WTC11 (cell line): ENCODE measurements around the gene TKT. TPM values are rescaled to one million over a fixed set of nuclear protein-coding genes. Genes with fewer than 3 reads are reported as not detected.

Source experiments
- ATAC-seq: fragments of 200-7000 bp; cut with Tn5 transposase; 2 replicates; pipeline ENCODE4 v1.10.0; 2021; ENCODE audit warnings: mild to moderate bottlenecking, moderate library complexity
- CTCF ChIA-PET: fragments of 300-600 bp; sonication (Branson Sonifier 250); formaldehyde crosslinking; loops from one replicate; lab custom pipeline; 2021; ENCODE audit warnings: antibody characterized with exemption; lab: Charles Lee
- POLR2A ChIA-PET: fragments of 350-600 bp; sonication (Branson Sonifier 250); formaldehyde crosslinking; loops from one replicate; lab custom pipeline; 2021; ENCODE audit warnings: antibody characterized with exemption; lab: Charles Lee
- DNase-seq: peaks from one replicate; pipeline ENCODE4 v3.0.0; 2021; ENCODE audit warnings: low spot score
- H3K27ac Mint-ChIP-seq: 2 replicates; pipeline ENCODE4 v1.8.0; 2021; ENCODE audit warnings: mixed read lengths
- H3K27me3 Mint-ChIP-seq: 2 replicates; pipeline ENCODE4 v1.8.0; 2021; ENCODE audit warnings: low read depth, mild to moderate bottlenecking, moderate library complexity, mixed read lengths
- H3K36me3 Mint-ChIP-seq: 2 replicates; pipeline ENCODE4 v1.8.0; 2021; ENCODE audit warnings: mixed read lengths
- H3K4me1 Mint-ChIP-seq: 2 replicates; pipeline ENCODE4 v1.8.0; 2022; ENCODE audit warnings: mixed read lengths
- H3K4me3 Mint-ChIP-seq: 2 replicates; pipeline ENCODE4 v1.8.0; 2021; ENCODE audit warnings: mild to moderate bottlenecking, moderate library complexity, mixed read lengths
- H3K9me3 Mint-ChIP-seq: 2 replicates; pipeline ENCODE4 v1.8.0; 2021; ENCODE audit warnings: mixed read lengths
- ATF1 ChIP-seq: sonication (generic); formaldehyde crosslinking; IDR thresholded peaks from 2 replicates; pipeline ENCODE4 v1.8.1; 2023; ENCODE audit warnings: mild to moderate bottlenecking, moderate library complexity, missing genetic modification reagents
- ATF6 ChIP-seq: sonication (generic); formaldehyde crosslinking; IDR thresholded peaks from 2 replicates; pipeline ENCODE4 v1.8.1; 2023; ENCODE audit warnings: mild to moderate bottlenecking, missing genetic modification reagents
- FOXK1 ChIP-seq: sonication (generic); formaldehyde crosslinking; IDR thresholded peaks from 2 replicates; pipeline ENCODE4 v1.8.0; 2022; ENCODE audit warnings: mild to moderate bottlenecking, moderate library complexity, missing genetic modification reagents
- GTF2I ChIP-seq: fragments of 250-450 bp; sonication (Bioruptor Pico); conservative IDR thresholded peaks from 2 replicates; pipeline ENCODE4 v1.4.0; 2021; ENCODE audit warnings: mild to moderate bottlenecking
- HMGA2 ChIP-seq: fragments of 250-450 bp; sonication (Bioruptor Pico); IDR thresholded peaks from 2 replicates; pipeline ENCODE4 v1.4.0; 2021; ENCODE audit warnings: mild to moderate bottlenecking, moderate library complexity
- IRF2 ChIP-seq: sonication (generic); formaldehyde crosslinking; IDR thresholded peaks from 2 replicates; pipeline ENCODE4 v1.8.0; 2022; ENCODE audit warnings: low read depth, missing genetic modification reagents, borderline replicate concordance
- KAT7 ChIP-seq: sonication (generic); formaldehyde crosslinking; IDR thresholded peaks from 2 replicates; pipeline ENCODE4 v1.8.1; 2023; ENCODE audit warnings: missing genetic modification reagents, mild to moderate bottlenecking, borderline replicate concordance
- NR2C2 ChIP-seq: sonication (generic); formaldehyde crosslinking; IDR thresholded peaks from 2 replicates; pipeline ENCODE4 v1.8.0; 2022; ENCODE audit warnings: mild to moderate bottlenecking, missing genetic modification reagents
- PRDM15 ChIP-seq: sonication (generic); formaldehyde crosslinking; IDR thresholded peaks from 2 replicates; pipeline ENCODE4 v1.8.0; 2022; ENCODE audit warnings: missing genetic modification reagents
- TEAD1 ChIP-seq: sonication (generic); formaldehyde crosslinking; IDR thresholded peaks from 2 replicates; pipeline ENCODE4 v1.8.0; 2022; ENCODE audit warnings: mild to moderate bottlenecking, missing genetic modification reagents
- TP53 ChIP-seq: sonication (generic); formaldehyde crosslinking; IDR thresholded peaks from 2 replicates; pipeline ENCODE4 v1.8.1; 2023; ENCODE audit warnings: mild to moderate bottlenecking, missing genetic modification reagents
- USF1 ChIP-seq: sonication (generic); formaldehyde crosslinking; IDR thresholded peaks from 2 replicates; pipeline ENCODE4 v1.8.0; 2022; ENCODE audit warnings: mild to moderate bottlenecking, missing genetic modification reagents
- USF2 ChIP-seq: sonication (generic); formaldehyde crosslinking; IDR thresholded peaks from 2 replicates; pipeline ENCODE4 v1.8.1; 2023; ENCODE audit warnings: mild to moderate bottlenecking, missing genetic modification reagents, moderate library complexity
- ZNF219 ChIP-seq: sonication (generic); formaldehyde crosslinking; IDR thresholded peaks from 2 replicates; pipeline ENCODE4 v1.8.0; 2023; ENCODE audit warnings: missing genetic modification reagents, mild to moderate bottlenecking, borderline replicate concordance
- ZNF263 ChIP-seq: sonication (generic); formaldehyde crosslinking; IDR thresholded peaks from 2 replicates; pipeline ENCODE4 v1.8.1; 2022; ENCODE audit warnings: low read depth, mild to moderate bottlenecking, moderate library complexity, missing genetic modification reagents
- ZNF396 ChIP-seq: fragments of 250-450 bp; sonication (Bioruptor Pico); IDR thresholded peaks from 2 replicates; pipeline ENCODE4 v1.8.0; 2021; ENCODE audit warnings: mild to moderate bottlenecking, moderate library complexity, borderline replicate concordance
- ZNF423 ChIP-seq: fragments of 250-450 bp; sonication (Bioruptor Pico); IDR thresholded peaks from 2 replicates; pipeline ENCODE4 v2.1.2; 2022; ENCODE audit warnings: mild to moderate bottlenecking, moderate library complexity
- ZNF425 ChIP-seq: fragments of 250-450 bp; sonication (Bioruptor Pico); conservative IDR thresholded peaks from 2 replicates; pipeline ENCODE4 v1.9.0; 2021; ENCODE audit warnings: mild to moderate bottlenecking
- ZNF671 ChIP-seq: fragments of 250-450 bp; sonication (Bioruptor Pico); IDR thresholded peaks from 2 replicates; pipeline ENCODE4 v1.8.0; 2021; ENCODE audit warnings: mild to moderate bottlenecking
- total RNA-seq: library from RNA; stranded (reverse); gene quantifications from 3 replicates; pipeline ENCODE4 v1.2.3, GENCODE V29; 2021

TKT gene
- total RNA-seq, 1 experiment from 2014 or later, result 1,040 TPM

DNA sequence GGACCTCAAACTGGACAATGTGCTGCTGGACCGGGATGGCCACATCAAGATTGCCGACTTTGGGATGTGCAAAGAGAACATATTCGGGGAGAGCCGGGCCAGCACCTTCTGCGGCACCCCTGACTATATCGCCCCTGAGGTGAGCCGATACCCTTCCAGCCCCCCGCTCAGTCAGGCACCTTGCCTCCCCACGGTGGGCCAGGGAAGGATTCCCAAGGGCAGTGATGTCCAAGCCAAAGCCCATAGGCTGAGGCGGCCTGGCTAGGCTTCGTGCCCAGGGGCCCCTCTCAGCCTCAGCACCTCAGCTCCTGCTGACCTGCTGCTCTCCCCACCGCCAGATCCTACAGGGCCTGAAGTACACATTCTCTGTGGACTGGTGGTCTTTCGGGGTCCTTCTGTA, 67.1 kb downstream of the TKT start (continued):
- no peak for TF ChIP-seq ATF6 (CRISPR knock-in tag)
- no peak for TF ChIP-seq ZNF263

GRCh38 chr3:53188136-53188685, 67.6 kb downstream of the TKT start:
- CTCF ChIA-PET, result no interaction called here
- H3K27ac Mint-ChIP-seq, result no peak overlapping the region

More at GRCh38 chr3:53188136-53188685, 67.6 kb downstream of the TKT start:
- TF ChIP-seq HMGA2 (CRISPR knock-in tag) (no peak), ZNF671 (no peak), USF2 (CRISPR knock-in tag) (no peak), ZNF263 (no peak), GTF2I (CRISPR knock-in tag) (no peak), ZNF425 (CRISPR knock-in tag) (no peak), NR2C2 (CRISPR knock-in tag) (no peak), ZNF423 (no peak), PRDM15 (CRISPR knock-in tag) (no peak), FOXK1 (CRISPR knock-in tag) (no peak), USF1 (CRISPR knock-in tag) (no peak), ZNF396 (CRISPR knock-in tag) (no peak), TP53 (CRISPR knock-in tag) (no peak), IRF2 (CRISPR knock-in tag) (no peak), ATF1 (CRISPR knock-in tag) (no peak), TEAD1 (CRISPR knock-in tag) (no peak), ZNF219 (CRISPR knock-in tag) (no peak), KAT7 (CRISPR knock-in tag) (no peak)
- ATAC-seq (no peak), DNase-seq (no peak)
- Mint-ChIP-seq H3K4me3 (no peak overlapping the region), H3K9me3 (no peaks in the 10 kb centered on the region), H3K4me1 (peaks cover 7% of the 10 kb centered on the region), H3K36me3 (peaks cover 7% of the 10 kb centered on the region; the same call in 1 of the 2 replicates), H3K27me3 (no peaks in the 10 kb centered on the region)
- POLR2A ChIA-PET, result no interaction called here
